ENCODE data around the gene SNX21.

DNA sequence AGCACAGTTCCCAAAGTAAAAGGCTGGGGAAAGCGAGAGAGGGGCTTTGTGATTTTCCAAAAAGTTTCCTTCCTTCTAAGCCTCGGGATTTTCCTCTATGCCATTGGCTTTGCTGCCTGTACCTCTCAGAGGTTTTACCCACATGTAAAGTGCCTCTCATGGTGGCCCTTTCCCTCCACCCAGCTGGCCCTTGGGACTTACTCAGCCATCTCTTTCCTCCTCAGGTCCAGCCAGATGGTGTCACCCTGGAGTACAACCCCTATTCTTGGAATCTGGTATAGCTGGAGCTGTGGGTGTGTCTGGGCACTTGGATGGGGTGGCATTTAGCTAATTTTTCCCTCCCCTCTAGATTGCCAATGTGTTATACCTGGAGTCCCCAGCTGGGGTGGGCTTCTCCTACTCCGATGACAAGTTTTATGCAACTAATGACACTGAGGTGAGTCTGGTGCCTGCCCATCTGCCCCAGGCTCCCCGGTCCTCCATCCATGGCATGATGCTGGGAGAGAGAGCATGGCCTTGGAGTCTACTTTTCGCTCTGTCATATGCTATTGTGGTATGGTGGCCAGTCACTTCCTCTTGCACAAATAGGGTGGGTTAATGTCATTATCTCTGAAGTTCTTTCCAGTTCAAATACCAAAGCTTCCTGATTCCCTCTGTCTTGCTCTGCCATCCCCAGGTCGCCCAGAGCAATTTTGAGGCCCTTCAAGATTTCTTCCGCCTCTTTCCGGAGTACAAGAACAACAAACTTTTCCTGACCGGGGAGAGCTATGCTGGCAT is 58.6 kb downstream of the SNX21 start:
- no peak for TF ChIP-seq TAF1 (IDR thresholded peaks at IDR 0.05; ENCODE audit: borderline replicate concordance, insufficient read depth, low read length)
- TF ChIP-seq POLR2AphosphoS5 (IDR thresholded peaks at IDR 0.05; ENCODE audit: low read depth, low read length): no peak
- TF ChIP-seq, protein P1, sequence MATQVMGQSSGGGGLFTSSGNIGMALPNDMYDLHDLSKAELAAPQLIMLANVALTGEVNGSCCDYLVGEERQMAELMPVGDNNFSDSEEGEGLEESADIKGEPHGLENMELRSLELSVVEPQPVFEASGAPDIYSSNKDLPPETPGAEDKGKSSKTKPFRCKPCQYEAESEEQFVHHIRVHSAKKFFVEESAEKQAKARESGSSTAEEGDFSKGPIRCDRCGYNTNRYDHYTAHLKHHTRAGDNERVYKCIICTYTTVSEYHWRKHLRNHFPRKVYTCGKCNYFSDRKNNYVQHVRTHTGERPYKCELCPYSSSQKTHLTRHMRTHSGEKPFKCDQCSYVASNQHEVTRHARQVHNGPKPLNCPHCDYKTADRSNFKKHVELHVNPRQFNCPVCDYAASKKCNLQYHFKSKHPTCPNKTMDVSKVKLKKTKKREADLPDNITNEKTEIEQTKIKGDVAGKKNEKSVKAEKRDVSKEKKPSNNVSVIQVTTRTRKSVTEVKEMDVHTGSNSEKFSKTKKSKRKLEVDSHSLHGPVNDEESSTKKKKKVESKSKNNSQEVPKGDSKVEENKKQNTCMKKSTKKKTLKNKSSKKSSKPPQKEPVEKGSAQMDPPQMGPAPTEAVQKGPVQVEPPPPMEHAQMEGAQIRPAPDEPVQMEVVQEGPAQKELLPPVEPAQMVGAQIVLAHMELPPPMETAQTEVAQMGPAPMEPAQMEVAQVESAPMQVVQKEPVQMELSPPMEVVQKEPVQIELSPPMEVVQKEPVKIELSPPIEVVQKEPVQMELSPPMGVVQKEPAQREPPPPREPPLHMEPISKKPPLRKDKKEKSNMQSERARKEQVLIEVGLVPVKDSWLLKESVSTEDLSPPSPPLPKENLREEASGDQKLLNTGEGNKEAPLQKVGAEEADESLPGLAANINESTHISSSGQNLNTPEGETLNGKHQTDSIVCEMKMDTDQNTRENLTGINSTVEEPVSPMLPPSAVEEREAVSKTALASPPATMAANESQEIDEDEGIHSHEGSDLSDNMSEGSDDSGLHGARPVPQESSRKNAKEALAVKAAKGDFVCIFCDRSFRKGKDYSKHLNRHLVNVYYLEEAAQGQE (IDR thresholded peaks at IDR 0.05; ENCODE audit: insufficient read depth in 1 of 2, low read depth in 2 of 2, low read length in 2 of 2): no peak
- no peak for TF ChIP-seq SIN3A (IDR thresholded peaks at IDR 0.05; ENCODE audit: borderline replicate concordance, insufficient read depth, low read length)
- no peak for TF ChIP-seq FOXP2 (optimal IDR thresholded peaks at IDR 0.05; ENCODE audit: borderline replicate concordance, extremely low read depth, extremely low read length, insufficient read depth)

All from PFSK-1 (cell line).